Natural killer cell treated with Interleukin-12 subunit alpha and Interleukin-12 subunit beta and Interleukin-15 and Interleukin-18, amount 100 ng/mL, for 72 hours (primary cell): ENCODE results near the gene KAT6B. TPM values are rescaled to one million over a fixed set of nuclear protein-coding genes. Genes with fewer than 3 reads are reported as not detected.

Experiments used
- ATAC-seq, 2 donors: fragments of 150-1000 bp; cut with Tn5 transposase in 1 of 2; sonication (Bioruptor Pico), chemical (Tn5 transposase) in 1 of 2; 2 replicates each; pipeline ENCODE4 v1.10.0; 2021
- DNase-seq: peaks from one replicate; pipeline ENCODE4 v3.0.0; 2022; ENCODE audit warnings: low spot score
- H3K27ac Mint-ChIP-seq, 2 donors: 1 replicate in 1 of 2; 2 replicates in 1 of 2; pipeline ENCODE4 v1.8.0; 2022; ENCODE audit warnings: mixed read lengths in 2 of 2, mild to moderate bottlenecking in 1 of 2, moderate library complexity in 1 of 2
- H3K27me3 Mint-ChIP-seq, 2 donors: 1 replicate in 1 of 2; 2 replicates in 1 of 2; pipeline ENCODE4 v1.8.0; 2022; ENCODE audit warnings: mixed read lengths in 2 of 2
- H3K36me3 Mint-ChIP-seq: one replicate; pipeline ENCODE4 v1.8.0; 2022; ENCODE audit warnings: mixed read lengths
- H3K4me1 Mint-ChIP-seq, 2 donors: 1 replicate in 1 of 2; 2 replicates in 1 of 2; pipeline ENCODE4 v1.8.0; 2022; ENCODE audit warnings: low read depth in 2 of 2, mixed read lengths in 2 of 2, mild to moderate bottlenecking in 1 of 2
- H3K4me3 Mint-ChIP-seq: one replicate; pipeline ENCODE4 v1.8.0; 2022; ENCODE audit warnings: mixed read lengths
- H3K9me3 Mint-ChIP-seq: 2 replicates; pipeline ENCODE4 v1.8.0; 2022; ENCODE audit warnings: mixed read lengths
- total RNA-seq, 2 donors: library from RNA; stranded (reverse); gene quantifications; one replicate each; pipeline ENCODE4 v1.2.3, GENCODE V29; 2022

Gene KAT6B
- total RNA-seq, 2 donors from 2014 or later, result 26.7 to 27.9 TPM

DNA sequence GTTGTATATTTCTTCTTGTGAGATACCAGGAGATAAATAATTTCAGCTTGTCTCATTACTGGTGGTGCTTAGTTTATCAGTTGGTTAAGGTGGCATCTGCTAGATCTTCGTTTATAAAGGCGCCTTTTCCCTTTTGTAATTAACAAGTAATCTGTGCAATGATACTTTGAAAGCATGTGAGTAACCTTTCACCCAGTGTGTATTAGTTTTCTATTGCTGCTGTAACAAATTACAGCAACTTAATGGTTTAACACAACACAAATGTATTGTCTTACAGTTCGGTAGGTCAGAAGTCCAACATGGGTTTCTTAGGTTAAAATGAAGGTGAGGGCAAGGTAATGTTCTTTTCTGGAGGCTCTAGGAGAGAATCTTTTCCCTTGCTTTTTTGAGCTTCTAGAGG, 30.5 kb downstream of the KAT6B start:
- DNase-seq (no peak), ATAC-seq (no peak)
- H3K4me1 Mint-ChIP-seq, result peaks cover 28% of the 10 kb centered on the region in 2 donors
- H3K4me3 Mint-ChIP-seq, result no peak overlapping the region
- H3K9me3 Mint-ChIP-seq, result no peaks in the 10 kb centered on the region
- H3K27me3 Mint-ChIP-seq, result no peaks in the 10 kb centered on the region
- H3K36me3 Mint-ChIP-seq, result no peaks in the 10 kb centered on the region
- H3K27ac Mint-ChIP-seq, result no peak overlapping the region

DNA sequence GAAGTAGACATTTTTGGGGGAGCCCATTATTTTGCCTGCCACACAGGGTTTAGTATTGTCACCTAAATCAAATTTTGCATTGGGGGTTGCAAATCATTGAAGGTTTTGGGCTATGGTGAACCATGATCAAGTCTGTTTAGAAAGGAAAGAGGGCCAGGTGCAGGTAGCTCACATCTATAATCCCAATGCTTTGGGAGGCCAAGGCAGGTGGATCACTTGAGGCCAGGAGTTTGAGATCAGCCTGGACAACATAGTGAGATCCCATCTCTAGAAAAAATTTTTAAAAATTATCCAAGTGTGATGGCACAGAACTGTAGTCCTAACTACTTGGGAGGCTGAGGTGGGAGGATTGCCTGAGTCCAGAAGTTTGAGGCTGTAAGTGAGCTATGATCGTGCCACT, 31.2 kb downstream of the KAT6B start:
- ATAC-seq, result no peak
- no peak overlapping the region for H3K27ac Mint-ChIP-seq
- H3K9me3 Mint-ChIP-seq, result no peaks in the 10 kb centered on the region
- DNase-seq, result no peak
- no peaks in the 10 kb centered on the region for H3K27me3 Mint-ChIP-seq
- H3K4me1 Mint-ChIP-seq, result peaks cover 22 to 26% of the 10 kb centered on the region in 2 donors
- no peak overlapping the region for H3K4me3 Mint-ChIP-seq
- no peaks in the 10 kb centered on the region for H3K36me3 Mint-ChIP-seq

DNA sequence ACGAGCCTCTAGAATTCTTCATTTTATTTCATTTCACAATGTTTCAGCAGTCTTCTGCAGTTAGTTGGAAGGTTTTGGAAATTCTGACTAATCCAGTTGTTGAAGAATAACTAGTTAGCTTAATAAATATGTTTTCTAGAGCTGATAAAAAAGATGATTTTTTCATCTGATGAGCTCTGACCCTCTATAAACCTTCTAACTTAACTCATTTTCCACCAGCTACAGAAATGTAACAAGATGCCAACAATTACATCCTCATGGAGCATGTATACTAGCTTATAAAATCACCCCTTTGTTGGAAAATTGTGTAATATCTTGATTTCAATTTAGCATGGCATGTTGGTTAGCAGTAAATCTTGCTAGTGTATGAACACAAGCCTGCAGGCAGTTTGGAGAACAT, 33.1 kb downstream of the KAT6B start:
- Mint-ChIP-seq H3K27ac (no peak overlapping the region), H3K27me3 (no peaks in the 10 kb centered on the region), H3K4me3 (no peak overlapping the region), H3K36me3 (no peaks in the 10 kb centered on the region), H3K4me1 (peaks cover 22 to 26% of the 10 kb centered on the region in 2 donors), H3K9me3 (no peaks in the 10 kb centered on the region)
- DNase-seq (no peak), ATAC-seq (no peak)

DNA sequence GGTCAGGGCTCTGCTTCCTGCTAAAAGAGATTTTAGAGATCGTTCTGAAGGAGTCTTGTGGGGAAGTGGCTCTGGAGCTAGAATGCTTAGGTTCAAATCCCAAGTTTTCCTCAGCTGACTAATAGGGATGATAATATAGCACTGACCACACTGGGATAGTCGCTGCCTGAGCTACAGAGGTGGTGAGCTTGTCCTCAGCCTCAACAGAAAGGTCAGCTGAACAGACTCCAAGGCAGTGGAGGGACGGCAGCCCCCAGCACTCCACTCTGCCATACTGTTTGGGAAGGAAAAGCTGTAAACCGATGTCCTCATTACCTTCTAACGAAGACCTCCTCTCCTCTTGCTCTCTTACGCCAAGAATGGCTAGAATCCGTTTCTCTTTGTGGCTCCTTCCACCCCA, 36.2 kb downstream of the KAT6B start:
- DNase-seq (no peak), ATAC-seq (no peak)
- H3K27ac Mint-ChIP-seq, result no peak overlapping the region
- H3K4me3 Mint-ChIP-seq, result no peak overlapping the region
- H3K36me3 Mint-ChIP-seq, result no peaks in the 10 kb centered on the region
- no peaks in the 10 kb centered on the region for H3K27me3 Mint-ChIP-seq
- peaks cover 15 to 18% of the 10 kb centered on the region in 2 donors for H3K4me1 Mint-ChIP-seq
- no peaks in the 10 kb centered on the region for H3K9me3 Mint-ChIP-seq

- no peak for ATAC-seq
- H3K9me3 Mint-ChIP-seq, result no peaks in the 10 kb centered on the region
- H3K27ac Mint-ChIP-seq, result no peak overlapping the region
These were observed 37.2 kb downstream of the KAT6B start for GRCh38 chr10:74863551-74863950.

DNA sequence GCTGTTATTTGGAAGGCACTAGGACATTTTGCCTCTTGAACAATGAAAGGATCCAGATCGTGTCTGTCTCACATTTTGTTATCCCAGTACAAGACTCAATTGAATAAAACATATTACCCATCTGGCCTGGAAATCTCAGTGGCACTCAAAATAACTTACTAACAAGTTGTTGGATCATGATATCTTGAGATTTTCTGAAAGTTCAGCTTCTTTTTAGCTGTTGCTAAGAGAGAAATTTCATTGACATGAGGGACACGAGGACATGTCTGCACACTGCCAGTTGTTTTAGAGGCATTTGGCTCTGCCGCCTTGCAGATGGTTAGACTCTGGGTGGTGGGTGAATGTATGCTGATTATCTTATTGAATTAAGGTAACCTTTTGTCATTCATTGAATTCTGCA, 41.0 kb downstream of the KAT6B start:
- Mint-ChIP-seq H3K4me1 (peaks cover 26 to 31% of the 10 kb centered on the region in 2 donors), H3K36me3 (no peaks in the 10 kb centered on the region), H3K4me3 (no peak overlapping the region), H3K9me3 (no peaks in the 10 kb centered on the region), H3K27me3 (no peaks in the 10 kb centered on the region), H3K27ac (peak overlapping the region in 1 of 2 donors; percentile 4)
- no peak for DNase-seq
- no peak for ATAC-seq

More at GRCh38 chr10:74863551-74863950, 37.2 kb downstream of the KAT6B start:
- Mint-ChIP-seq H3K27me3 (no peaks in the 10 kb centered on the region), H3K36me3 (no peaks in the 10 kb centered on the region), H3K4me3 (no peak overlapping the region), H3K4me1 (peaks cover 18% of the 10 kb centered on the region in 2 donors)
- DNase-seq, result no peak

GRCh38 chr10:74868392-74868977, 42.1 kb downstream of the KAT6B start:
- H3K4me1 Mint-ChIP-seq, result peaks cover 24 to 35% of the 10 kb centered on the region in 2 donors
- H3K4me3 Mint-ChIP-seq, result no peak overlapping the region
- no peak overlapping the region for H3K27ac Mint-ChIP-seq
- no peaks in the 10 kb centered on the region for H3K27me3 Mint-ChIP-seq
- no peaks in the 10 kb centered on the region for H3K36me3 Mint-ChIP-seq
- DNase-seq (no peak), ATAC-seq (no peak)
- H3K9me3 Mint-ChIP-seq, result no peaks in the 10 kb centered on the region

GRCh38 chr10:74869635-74870034, 43.2 kb downstream of the KAT6B start:
- Mint-ChIP-seq H3K27ac (no peak overlapping the region), H3K9me3 (no peaks in the 10 kb centered on the region), H3K4me3 (no peak overlapping the region), H3K36me3 (no peaks in the 10 kb centered on the region), H3K4me1 (peaks cover 19 to 39% of the 10 kb centered on the region in 2 donors), H3K27me3 (no peaks in the 10 kb centered on the region)
- DNase-seq (no peak), ATAC-seq (no peak)

DNA sequence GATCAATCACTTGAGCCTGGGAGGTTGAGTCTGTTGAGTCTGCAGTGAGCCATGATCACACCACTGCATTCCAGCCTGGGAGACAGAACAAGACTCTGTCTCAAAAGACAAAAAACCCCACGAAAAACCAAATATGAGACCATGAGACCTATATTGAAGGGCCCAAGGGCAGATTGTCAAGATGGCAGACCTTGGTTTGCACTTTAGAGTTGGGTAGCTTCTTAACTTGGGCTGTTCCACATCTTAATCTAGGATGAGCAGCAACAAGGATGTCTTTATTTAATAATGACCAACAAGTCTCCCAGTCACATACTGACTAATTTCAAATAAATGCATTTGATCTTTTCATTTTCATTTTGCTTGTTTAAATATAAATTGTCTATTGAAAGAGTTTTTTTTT, 43.8 kb downstream of the KAT6B start:
- Mint-ChIP-seq H3K27ac (no peak overlapping the region), H3K9me3 (no peaks in the 10 kb centered on the region), H3K27me3 (no peaks in the 10 kb centered on the region), H3K36me3 (no peaks in the 10 kb centered on the region), H3K4me3 (no peak overlapping the region), H3K4me1 (peaks cover 23 to 42% of the 10 kb centered on the region in 2 donors)
- DNase-seq (no peak), ATAC-seq (no peak)

GRCh38 chr10:74871595-74872382, 45.4 kb downstream of the KAT6B start:
- H3K27me3 Mint-ChIP-seq, result no peaks in the 10 kb centered on the region
- H3K4me1 Mint-ChIP-seq, result peaks cover 24 to 47% of the 10 kb centered on the region in 2 donors
- H3K36me3 Mint-ChIP-seq, result no peaks in the 10 kb centered on the region
- DNase-seq (no peak), ATAC-seq (peak; percentile 53 to 64)
- peak overlapping the region; percentile 26 for H3K4me3 Mint-ChIP-seq
- H3K27ac Mint-ChIP-seq, result peak overlapping the region in 1 of 2 donors; percentile 61
- H3K9me3 Mint-ChIP-seq, result no peaks in the 10 kb centered on the region

- no peak overlapping the region for H3K4me3 Mint-ChIP-seq
- DNase-seq (no peak), ATAC-seq (no peak)
- H3K27me3 Mint-ChIP-seq, result no peaks in the 10 kb centered on the region
- H3K27ac Mint-ChIP-seq, result peak overlapping the region in 1 of 2 donors; percentile 11
- H3K36me3 Mint-ChIP-seq, result no peaks in the 10 kb centered on the region
- peaks cover 20 to 45% of the 10 kb centered on the region in 2 donors for H3K4me1 Mint-ChIP-seq
- no peaks in the 10 kb centered on the region for H3K9me3 Mint-ChIP-seq
These were observed 47.5 kb downstream of the KAT6B start for GRCh38 chr10:74873803-74874454.

- ATAC-seq (no peak), DNase-seq (no peak)
- no peak overlapping the region for H3K27ac Mint-ChIP-seq
- H3K36me3 Mint-ChIP-seq, result no peaks in the 10 kb centered on the region
- no peaks in the 10 kb centered on the region for H3K9me3 Mint-ChIP-seq
- H3K4me3 Mint-ChIP-seq, result no peak overlapping the region
- H3K27me3 Mint-ChIP-seq, result no peaks in the 10 kb centered on the region
- peaks cover 20 to 43% of the 10 kb centered on the region in 2 donors for H3K4me1 Mint-ChIP-seq
These were observed 48.2 kb downstream of the KAT6B start for GRCh38 chr10:74874649-74875048.

DNA sequence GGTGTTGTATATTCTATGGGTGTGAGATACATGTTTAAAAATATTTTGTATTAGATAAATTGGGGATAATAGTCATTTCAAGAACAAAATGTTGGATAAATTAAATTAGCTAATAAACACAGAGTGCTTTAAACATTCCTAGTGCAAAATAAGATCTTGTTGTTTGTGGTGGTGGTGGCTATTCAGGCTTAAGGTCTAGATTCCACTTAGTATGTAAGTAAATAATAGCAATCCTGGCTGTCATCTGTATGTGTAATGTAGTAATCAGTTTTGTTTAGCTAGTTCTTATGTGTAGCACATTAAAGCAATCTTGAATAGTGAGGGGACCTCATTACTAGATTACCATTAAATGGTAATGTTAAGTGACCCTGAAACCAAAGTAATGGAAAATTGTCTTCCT, 48.7 kb downstream of the KAT6B start:
- Mint-ChIP-seq H3K9me3 (no peaks in the 10 kb centered on the region), H3K27ac (no peak overlapping the region), H3K4me1 (peaks cover 20 to 43% of the 10 kb centered on the region in 2 donors), H3K36me3 (no peaks in the 10 kb centered on the region), H3K4me3 (no peak overlapping the region), H3K27me3 (no peaks in the 10 kb centered on the region)
- ATAC-seq (no peak), DNase-seq (no peak)

GRCh38 chr10:74875966-74876365, 49.6 kb downstream of the KAT6B start:
- Mint-ChIP-seq H3K27ac (peak overlapping the region in 1 of 2 donors; percentile 46), H3K36me3 (no peaks in the 10 kb centered on the region), H3K4me1 (peaks cover 20 to 45% of the 10 kb centered on the region in 2 donors), H3K9me3 (no peaks in the 10 kb centered on the region), H3K27me3 (no peaks in the 10 kb centered on the region), H3K4me3 (no peak overlapping the region)
- ATAC-seq (no peak), DNase-seq (no peak)
